HG02840 (cell line): ENCODE measurements around the gene IGDCC3.

ENCODE experiments used
- ATAC-seq: cut with Tn5 transposase; IDR thresholded peaks from one replicate; pipeline ENCODE4 v1.9.1; 2021; ENCODE audit warnings: mild to moderate bottlenecking, moderate library complexity, moderate number of reproducible peaks; ENCODE audit not compliant: unreplicated experiment, low FRiP score

IGDCC3 gene

GRCh38 chr15:65391732-65392131, 13.9 kb upstream of the IGDCC3 start:
- ATAC-seq, result no peak

GRCh38 chr15:65390447-65390846, 12.6 kb upstream of the IGDCC3 start:
- ATAC-seq, result no peak

- no peak for ATAC-seq
These were observed 11.4 kb upstream of the IGDCC3 start for GRCh38 chr15:65389226-65389625.

- ATAC-seq, result no peak
These were observed 10.7 kb upstream of the IGDCC3 start for GRCh38 chr15:65388306-65389080.

GRCh38 chr15:65386886-65387285, 9.1 kb upstream of the IGDCC3 start:
- no peak for ATAC-seq

GRCh38 chr15:65386376-65386775, 8.6 kb upstream of the IGDCC3 start:
- no peak for ATAC-seq

- ATAC-seq, result no peak
These were observed 8.1 kb upstream of the IGDCC3 start for GRCh38 chr15:65385870-65386258.

GRCh38 chr15:65384895-65385869, 7.4 kb upstream of the IGDCC3 start:
- no peak for ATAC-seq

- ATAC-seq, result no peak
These were observed 6.7 kb upstream of the IGDCC3 start for GRCh38 chr15:65384505-65384894.

GRCh38 chr15:65383991-65384390, 6.2 kb upstream of the IGDCC3 start:
- no peak for ATAC-seq

- ATAC-seq, result no peak
These were observed 5.7 kb upstream of the IGDCC3 start for GRCh38 chr15:65383456-65383855.

GRCh38 chr15:65382921-65383320, 5.1 kb upstream of the IGDCC3 start:
- ATAC-seq, result no peak

GRCh38 chr15:65382146-65382491, 4.3 kb upstream of the IGDCC3 start:
- no peak for ATAC-seq

GRCh38 chr15:65381445-65382145, 3.8 kb upstream of the IGDCC3 start:
- ATAC-seq, result no peak

GRCh38 chr15:65379986-65380385, 2.2 kb upstream of the IGDCC3 start:
- no peak for ATAC-seq

- no peak for ATAC-seq
These were observed 462 bp downstream of the IGDCC3 start for GRCh38 chr15:65377105-65377975.

GRCh38 chr15:65376767-65377104, 1.1 kb downstream of the IGDCC3 start:
- no peak for ATAC-seq

- ATAC-seq, result no peak
These were observed 1.8 kb downstream of the IGDCC3 start for GRCh38 chr15:65375871-65376607.

GRCh38 chr15:65374821-65375401, 2.9 kb downstream of the IGDCC3 start:
- ATAC-seq, result no peak
